Uterus (tissue), 4 donors: Measurements from ENCODE around the gene ANKDD1B. TPM values are rescaled to one million over a fixed set of nuclear protein-coding genes. Genes with fewer than 3 reads are reported as not detected.
A peak's percentile ranks its signal among the peaks of the same experiment; 100 is the strongest.
"Not testable (repeated sequence)": the region's sequence is repeated elsewhere in the genome, so short reads cannot be mapped to it uniquely, and the experiment has no call there.

Source experiments
- DNase-seq, 2 donors: peaks; one replicate each; pipeline ENCODE4 v3.0.0-alpha.2; 2019 to 2020
- H3K27ac ChIP-seq, 2 donors: fragments of 200-600 bp; sonication (generic); 1 replicate in 1 of 2; 2 replicates in 1 of 2; pipeline ENCODE4 v1.5.1; 2016 to 2018
- H3K27me3 ChIP-seq, 2 donors: fragments of 200-600 bp; sonication (generic); one replicate each; pipeline ENCODE4 v1.5.1; 2018 to 2019; ENCODE audit warnings: control low read depth in 1 of 2
- H3K36me3 ChIP-seq, 2 donors: fragments of 200-600 bp; sonication (generic); one replicate each; pipeline ENCODE4 v1.5.1; 2019; ENCODE audit warnings: control low read depth in 1 of 2
- H3K4me1 ChIP-seq, 2 donors: fragments of 200-600 bp; sonication (generic); one replicate each; pipeline ENCODE4 v1.5.1; 2018 to 2019; ENCODE audit warnings: control low read depth in 1 of 2
- H3K4me3 ChIP-seq, 2 donors: fragments of 200-600 bp; sonication (generic); 1 replicate in 1 of 2; 2 replicates in 1 of 2; pipeline ENCODE4 v1.5.1; 2018 to 2019; ENCODE audit warnings: mild to moderate bottlenecking in 1 of 2
- H3K9me3 ChIP-seq, 2 donors: fragments of 200-600 bp; sonication (generic); one replicate each; pipeline ENCODE4 v1.5.1; 2019; ENCODE audit warnings: control low read depth in 1 of 2
- POLR2A ChIP-seq, 2 donors: fragments of 450-650 bp; IDR thresholded peaks; one replicate each; pipeline ENCODE4 v1.6.1; 2016; ENCODE audit warnings: antibody characterized with exemption in 2 of 2, mild to moderate bottlenecking in 1 of 2, moderate library complexity in 1 of 2
- intact Hi-C: fragments of 100-400 bp; cut with DNase I; formaldehyde crosslinking; loops from one replicate; pipeline ENCODE4 v1.15.1; 2023; ENCODE audit warnings: low total_unique reads
- total RNA-seq, 4 donors: library from RNA; depleted of rRNA in 3 of 4; stranded (reverse); fragments of >200 nt in 3 of 4; gene quantifications; one replicate each; pipeline versions ENCODE4 v1.1.0 to v1.2.4, GENCODE V29; 2014 to 2023
- TF ChIP-seq, protein P1 (sequence below), 4 experiments: fragments of 200-600 bp in 2 of 4; fragments of 450-650 bp in 2 of 4; sonication (generic) in 2 of 4; IDR thresholded peaks; one replicate each; pipeline ENCODE4 v1.5.1; 2016 to 2019; ENCODE audit warnings: antibody characterized with exemption in 4 of 4, mild to moderate bottlenecking in 2 of 4, moderate library complexity in 1 of 4
- donor health status: DM: yes; HTN: yes; CAD: no.

Gene ANKDD1B
- total RNA-seq = 1 to 10 TPM in 2 of 4 donors, not detected in 2; 1.1 to 1.2 TPM

DNA sequence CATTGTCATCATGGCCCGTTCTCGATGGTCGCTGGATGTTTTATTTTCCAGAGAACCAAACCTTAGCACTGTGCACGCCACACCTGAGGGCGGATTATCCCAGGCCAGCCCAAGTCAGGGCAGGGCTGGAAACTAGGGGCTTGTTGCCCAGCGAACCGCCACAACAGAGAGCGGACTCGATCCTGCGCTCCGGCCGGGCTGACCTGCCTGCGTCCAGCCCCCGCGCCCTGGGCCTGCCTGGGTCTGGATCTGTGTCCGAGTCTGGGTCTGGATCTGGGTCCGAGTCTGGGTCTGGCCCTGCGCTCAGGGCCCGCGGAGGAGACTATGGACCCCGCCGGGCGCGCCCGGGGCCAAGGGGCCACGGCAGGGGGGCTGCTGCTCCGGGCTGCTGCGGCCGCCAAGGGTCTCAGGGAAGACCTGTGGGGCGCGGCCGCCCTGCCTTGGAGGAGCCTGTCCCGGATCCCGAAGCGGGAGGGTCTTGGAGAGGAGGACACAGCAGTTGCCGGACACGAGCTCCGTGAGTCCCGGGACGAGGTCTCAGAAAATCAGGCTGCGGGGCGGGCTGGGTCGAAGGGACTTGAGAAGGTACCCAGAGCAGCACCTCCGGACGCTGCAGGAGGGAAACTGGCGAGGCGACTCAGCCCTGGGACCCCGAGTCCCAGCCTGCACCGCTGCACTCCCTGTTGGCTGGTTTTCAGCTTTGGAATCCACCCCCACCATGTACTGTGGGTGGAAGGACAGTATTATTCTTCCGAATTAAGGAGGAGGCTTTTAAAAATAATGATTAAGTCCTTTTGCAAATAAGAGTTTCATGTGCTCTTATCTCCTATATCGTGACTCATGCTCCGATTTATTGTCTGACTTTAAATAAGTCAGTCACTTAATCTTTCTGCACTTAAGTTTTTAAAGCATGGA is at the start of gene ANKDD1B:
ANKDD1B (plus strand) TSS at position 143 of the 915 bp plus-strand sequence; CDS start at position 325, 182 bp downstream.
- Histone ChIP-seq H3K27ac (peak within 1 kb of the TSS in 1 of 2 donors; percentile 64), H3K27me3 (no peaks in the 10 kb centered on the region), H3K9me3 (no peaks in the 10 kb centered on the region), H3K4me3 (peak within 1 kb of the TSS; percentile 36 to 41), H3K4me1 (no peaks in the 10 kb centered on the region), H3K36me3 (no peaks in the 10 kb centered on the region)
- intact Hi-C loops = no loop called here
- TF ChIP-seq, protein P1, sequence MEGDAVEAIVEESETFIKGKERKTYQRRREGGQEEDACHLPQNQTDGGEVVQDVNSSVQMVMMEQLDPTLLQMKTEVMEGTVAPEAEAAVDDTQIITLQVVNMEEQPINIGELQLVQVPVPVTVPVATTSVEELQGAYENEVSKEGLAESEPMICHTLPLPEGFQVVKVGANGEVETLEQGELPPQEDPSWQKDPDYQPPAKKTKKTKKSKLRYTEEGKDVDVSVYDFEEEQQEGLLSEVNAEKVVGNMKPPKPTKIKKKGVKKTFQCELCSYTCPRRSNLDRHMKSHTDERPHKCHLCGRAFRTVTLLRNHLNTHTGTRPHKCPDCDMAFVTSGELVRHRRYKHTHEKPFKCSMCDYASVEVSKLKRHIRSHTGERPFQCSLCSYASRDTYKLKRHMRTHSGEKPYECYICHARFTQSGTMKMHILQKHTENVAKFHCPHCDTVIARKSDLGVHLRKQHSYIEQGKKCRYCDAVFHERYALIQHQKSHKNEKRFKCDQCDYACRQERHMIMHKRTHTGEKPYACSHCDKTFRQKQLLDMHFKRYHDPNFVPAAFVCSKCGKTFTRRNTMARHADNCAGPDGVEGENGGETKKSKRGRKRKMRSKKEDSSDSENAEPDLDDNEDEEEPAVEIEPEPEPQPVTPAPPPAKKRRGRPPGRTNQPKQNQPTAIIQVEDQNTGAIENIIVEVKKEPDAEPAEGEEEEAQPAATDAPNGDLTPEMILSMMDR (IDR thresholded peaks at IDR 0.05) = no peak
- TF ChIP-seq POLR2A (IDR thresholded peaks at IDR 0.05) = no peak
- DNase-seq = peak; percentile 20 to 31

DNA sequence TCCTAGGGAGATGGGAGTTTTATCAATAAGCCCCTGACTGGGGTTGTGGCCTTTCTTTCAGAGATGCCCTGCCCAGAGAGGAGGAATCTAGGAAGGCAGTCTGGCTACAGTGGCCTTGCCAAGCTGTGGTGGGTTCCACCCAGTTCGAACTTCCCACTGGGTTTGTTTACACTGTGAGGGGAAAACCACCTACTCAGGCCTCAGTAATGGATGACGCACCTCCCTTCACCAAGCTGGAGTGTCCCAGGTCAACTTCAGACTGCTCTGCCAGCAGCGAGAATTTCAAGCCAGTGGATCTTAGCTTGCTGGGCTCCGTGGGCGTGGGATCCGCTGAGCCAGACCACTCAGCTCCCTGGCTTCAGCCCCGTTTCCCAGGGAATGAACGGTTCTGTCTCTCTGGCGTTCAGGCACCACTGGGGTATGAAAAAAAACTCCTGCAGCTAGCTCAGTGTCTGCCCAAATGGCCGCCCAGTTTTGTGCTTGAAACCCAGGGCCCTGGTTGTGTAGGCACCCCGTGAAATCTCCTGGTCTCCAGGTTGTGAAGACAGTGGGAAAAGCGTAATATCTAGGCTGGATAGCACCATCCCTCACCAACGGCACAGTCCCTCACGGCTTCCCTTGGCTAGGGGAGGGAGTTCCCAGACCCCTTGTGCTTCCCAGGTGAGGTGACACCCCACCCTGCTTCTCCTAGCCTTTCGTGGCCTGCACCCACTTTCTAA is 45.1 kb upstream of the ANKDD1B start:
- H3K4me1 ChIP-seq, intact Hi-C loops: not testable (repeated sequence)

DNA sequence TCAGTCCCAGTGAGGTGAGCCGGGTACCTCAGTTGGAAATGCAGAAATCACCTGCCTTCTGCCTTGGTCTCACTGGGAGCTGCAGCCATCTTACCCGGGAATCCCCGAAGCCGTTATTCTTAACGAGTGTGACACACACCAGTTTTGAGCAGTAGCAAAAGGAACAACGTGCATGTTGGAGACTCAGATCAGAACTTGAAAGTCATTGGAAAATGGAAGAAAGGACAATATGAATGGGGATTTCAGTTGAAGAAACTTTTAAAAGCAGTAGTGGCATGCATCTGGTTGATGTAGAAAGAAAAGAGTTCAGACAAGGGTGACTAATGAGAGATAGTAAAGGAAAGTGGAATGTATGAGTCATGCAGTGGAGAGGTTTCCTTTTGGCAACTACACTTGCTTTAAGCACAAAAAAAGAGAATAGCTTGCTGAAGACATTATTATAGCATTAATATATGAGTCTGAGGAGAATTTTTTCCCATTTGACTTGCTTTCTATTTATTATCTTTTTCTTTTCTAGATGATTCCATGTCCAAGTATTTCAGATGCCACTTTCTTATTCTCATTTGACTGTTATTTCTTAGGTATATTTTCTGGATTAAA is 44.4 kb upstream of the ANKDD1B start:
- H3K4me1 ChIP-seq = peaks cover 0 to 8% of the 10 kb centered on the region in 2 donors
- no peak overlapping the region for H3K4me3 ChIP-seq
- DNase-seq = no peak
- peak overlapping the region; percentile 70 to 72 for H3K27ac ChIP-seq
- intact Hi-C loops = no loop called here
- H3K9me3 ChIP-seq = peaks cover 0 to 7% of the 10 kb centered on the region in 2 donors
- no peaks in the 10 kb centered on the region for H3K27me3 ChIP-seq
- TF ChIP-seq, protein P1 (IDR thresholded peaks at IDR 0.05) = no peak
- TF ChIP-seq POLR2A (IDR thresholded peaks at IDR 0.05) = no peak
- no peaks in the 10 kb centered on the region for H3K36me3 ChIP-seq

More for the DNA sequence above, 45.1 kb upstream of the ANKDD1B start:
- H3K9me3 ChIP-seq, H3K36me3 ChIP-seq, H3K4me3 ChIP-seq, DNase-seq, H3K27me3 ChIP-seq: not testable (repeated sequence)
- H3K27ac ChIP-seq = peak overlapping the region; percentile 70 to 72

DNA sequence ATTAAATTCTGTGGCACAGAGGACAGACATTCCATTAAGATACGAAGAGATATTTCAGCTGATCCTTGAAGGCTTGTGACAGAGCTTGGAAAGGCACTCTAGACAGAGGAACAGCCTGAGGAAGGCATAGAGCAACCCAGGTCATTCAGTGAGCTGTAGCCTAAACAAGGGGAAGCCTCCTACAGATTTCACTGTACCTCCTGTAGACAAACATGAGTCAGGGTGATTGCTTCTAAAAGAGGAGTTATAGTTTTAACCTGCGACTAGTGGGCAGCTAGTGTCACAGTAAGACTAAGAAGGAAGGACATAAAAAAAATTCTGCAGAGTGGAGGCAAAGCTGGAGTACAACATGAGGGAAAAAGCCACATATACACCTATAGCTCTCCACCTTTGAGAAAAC is 43.5 kb upstream of the ANKDD1B start:
- Histone ChIP-seq H3K27ac (peak overlapping the region; percentile 16 to 72), H3K4me3 (no peak overlapping the region), H3K27me3 (no peaks in the 10 kb centered on the region), H3K4me1 (peaks cover 0 to 8% of the 10 kb centered on the region in 2 donors), H3K36me3 (no peaks in the 10 kb centered on the region), H3K9me3 (peaks cover 0 to 7% of the 10 kb centered on the region in 2 donors)
- intact Hi-C loops = no loop called here
- no peak for DNase-seq
- TF ChIP-seq, protein P1 (IDR thresholded peaks at IDR 0.05) = no peak
- TF ChIP-seq POLR2A (IDR thresholded peaks at IDR 0.05) = no peak

DNA sequence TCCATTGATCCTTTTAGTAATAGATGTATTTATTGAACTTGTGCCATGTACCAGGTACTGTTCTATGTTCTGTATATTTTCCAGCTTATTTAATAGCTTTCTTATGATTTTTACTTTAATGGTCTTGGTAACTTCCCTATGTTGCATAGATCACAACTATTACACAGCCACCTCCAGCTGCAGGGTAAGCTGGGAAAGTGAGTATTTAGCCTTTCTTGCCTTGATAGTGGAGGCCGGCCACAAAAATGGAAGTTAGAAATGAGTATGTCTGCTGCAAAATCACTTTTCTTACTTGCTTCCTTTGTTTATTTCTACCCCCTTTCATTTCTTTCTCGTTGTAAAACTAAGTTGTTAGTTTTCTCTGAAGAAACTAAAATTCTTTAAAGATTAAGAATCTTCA is 43.1 kb upstream of the ANKDD1B start:
- intact Hi-C loops = no loop called here
- H3K27me3 ChIP-seq = no peaks in the 10 kb centered on the region
- H3K4me3 ChIP-seq = no peak overlapping the region
- H3K4me1 ChIP-seq = peaks cover 0 to 8% of the 10 kb centered on the region in 2 donors
- no peak for DNase-seq
- no peaks in the 10 kb centered on the region for H3K36me3 ChIP-seq
- peaks cover 0 to 6% of the 10 kb centered on the region in 2 donors for H3K9me3 ChIP-seq
- H3K27ac ChIP-seq = peak overlapping the region in 1 of 2 donors; percentile 72
- TF ChIP-seq, protein P1 (IDR thresholded peaks at IDR 0.05) = no peak
- no peak for TF ChIP-seq POLR2A (IDR thresholded peaks at IDR 0.05)
